HEK293 (cell line): Measurements from ENCODE around the gene KRT27.

Source experiments
- CTCF ChIA-PET: fragments of 350-600 bp; formaldehyde crosslinking; extraction: SDS; loops from one replicate; lab custom pipeline; 2021; ENCODE audit warnings: antibody characterized with exemption; lab: Yijun Ruan, JAX
- POLR2A ChIA-PET: fragments of 300-600 bp; formaldehyde crosslinking; extraction: SDS; loops from one replicate; lab custom pipeline; 2020; ENCODE audit warnings: antibody characterized with exemption, inconsistent platforms; lab: Yijun Ruan, JAX
- H3K27ac ChIP-seq: fragments of 200-500 bp; sonication (Bioruptor generic); 2 replicates; pipeline ENCODE4 v1.5.1; 2014; ENCODE audit warnings: low read depth, low read length, control low read depth, inconsistent platforms; ENCODE audit errors: extremely low read depth
- H3K36me3 ChIP-seq, 2 experiments: fragments of 200-500 bp in 1 of 2; sonication (Bioruptor generic) in 1 of 2; 1 replicate in 1 of 2; 2 replicates in 1 of 2; pipeline ENCODE4 v1.5.1; 2014 to 2017; ENCODE audit warnings: inconsistent platforms in 2 of 2, low read length in 2 of 2; ENCODE audit not compliant: control insufficient read depth in 2 of 2, insufficient read depth in 1 of 2
- H3K4me1 ChIP-seq: fragments of 200-500 bp; sonication (Bioruptor generic); 2 replicates; pipeline ENCODE4 v1.5.1; 2014; ENCODE audit warnings: mild to moderate bottlenecking, low read length, inconsistent platforms; ENCODE audit not compliant: control insufficient read depth, insufficient read depth
- H3K4me3 ChIP-seq: 2 replicates; pipeline ENCODE4 v1.5.1; 2011; ENCODE audit warnings: low read depth, mild to moderate bottlenecking, control low read depth, low read length, moderate library complexity
- H3K9me3 ChIP-seq: fragments of 200-500 bp; sonication (Bioruptor generic); 2 replicates; pipeline ENCODE4 v1.5.1; 2014; ENCODE audit warnings: low read depth, low read length, inconsistent platforms; ENCODE audit not compliant: control insufficient read depth, insufficient read depth
- BCL11A ChIP-seq: fragments of 450-650 bp; formaldehyde crosslinking; IDR thresholded peaks from 2 replicates; pipeline ENCODE4 v1.5.1; 2016; ENCODE audit warnings: low read depth, missing biosample characterization, missing genetic modification characterization
- BCL11B ChIP-seq: fragments of 450-650 bp; formaldehyde crosslinking; IDR thresholded peaks from 2 replicates; pipeline ENCODE4 v1.5.1; 2016; ENCODE audit warnings: low read depth, missing biosample characterization, missing genetic modification characterization
- GLI2 ChIP-seq: fragments of 450-650 bp; formaldehyde crosslinking; IDR thresholded peaks from 2 replicates; pipeline ENCODE4; 2017; ENCODE audit warnings: missing biosample characterization, missing genetic modification characterization, low read depth, borderline replicate concordance
- SP3 ChIP-seq: fragments of 450-650 bp; formaldehyde crosslinking; IDR thresholded peaks from 2 replicates; pipeline ENCODE4 v1.5.1; 2016; ENCODE audit warnings: missing biosample characterization, missing genetic modification characterization
- YY2 ChIP-seq: fragments of 450-650 bp; formaldehyde crosslinking; IDR thresholded peaks from 2 replicates; pipeline ENCODE4 v1.5.1; 2016; ENCODE audit warnings: missing biosample characterization, missing genetic modification characterization
- ZBTB17 ChIP-seq: fragments of 450-650 bp; formaldehyde crosslinking; IDR thresholded peaks from 2 replicates; pipeline ENCODE4 v1.5.1; 2016; ENCODE audit warnings: missing biosample characterization, missing genetic modification characterization
- ZBTB21 ChIP-seq: fragments of 450-650 bp; formaldehyde crosslinking; IDR thresholded peaks from 2 replicates; pipeline ENCODE4 v1.5.1; 2017; ENCODE audit warnings: missing biosample characterization, missing genetic modification characterization
- ZNF121 ChIP-seq: fragments of 450-650 bp; formaldehyde crosslinking; IDR thresholded peaks from 2 replicates; pipeline ENCODE4 v1.5.1; 2016; ENCODE audit warnings: missing biosample characterization, missing genetic modification characterization
- ZNF140 ChIP-seq: fragments of 450-650 bp; formaldehyde crosslinking; IDR thresholded peaks from 2 replicates; pipeline ENCODE4 v1.5.1; 2016; ENCODE audit warnings: missing biosample characterization, missing genetic modification characterization
- ZNF16 ChIP-seq: fragments of 450-650 bp; formaldehyde crosslinking; IDR thresholded peaks from 2 replicates; pipeline ENCODE4 v1.5.1; 2016; ENCODE audit warnings: low read depth, missing biosample characterization, missing genetic modification characterization
- ZNF214 ChIP-seq: fragments of 450-650 bp; formaldehyde crosslinking; IDR thresholded peaks from 2 replicates; pipeline ENCODE4 v1.5.1; 2017; ENCODE audit warnings: missing biosample characterization, mild to moderate bottlenecking, missing genetic modification characterization, borderline replicate concordance
- ZNF239 ChIP-seq: fragments of 450-650 bp; formaldehyde crosslinking; IDR thresholded peaks from 2 replicates; pipeline ENCODE4 v1.5.1; 2016; ENCODE audit warnings: missing biosample characterization, missing genetic modification characterization
- ZNF324 ChIP-seq: fragments of 450-650 bp; formaldehyde crosslinking; IDR thresholded peaks from 2 replicates; pipeline ENCODE4 v1.5.1; 2016; ENCODE audit warnings: missing biosample characterization, missing genetic modification characterization
- ZNF501 ChIP-seq: fragments of 450-650 bp; formaldehyde crosslinking; IDR thresholded peaks from 2 replicates; pipeline ENCODE4 v1.5.1; 2016; ENCODE audit warnings: missing biosample characterization, missing genetic modification characterization
- ZNF585B ChIP-seq: fragments of 450-650 bp; formaldehyde crosslinking; IDR thresholded peaks from 2 replicates; pipeline ENCODE4 v1.5.1; 2016; ENCODE audit warnings: missing biosample characterization, missing genetic modification characterization
- ZNF624 ChIP-seq: fragments of 450-650 bp; formaldehyde crosslinking; IDR thresholded peaks from 2 replicates; pipeline ENCODE4 v1.5.1; 2017; ENCODE audit warnings: missing biosample characterization, missing genetic modification characterization
- ZNF654 ChIP-seq: fragments of 450-650 bp; formaldehyde crosslinking; IDR thresholded peaks from 2 replicates; pipeline ENCODE4 v1.5.1; 2016; ENCODE audit warnings: low read depth, missing biosample characterization, missing genetic modification characterization
- ZNF660 ChIP-seq: fragments of 450-650 bp; IDR thresholded peaks from 2 replicates; pipeline ENCODE4 v1.5.1; 2018; ENCODE audit warnings: missing biosample characterization, mild to moderate bottlenecking, missing genetic modification characterization
- ZNF701 ChIP-seq: fragments of 450-650 bp; formaldehyde crosslinking; IDR thresholded peaks from 2 replicates; pipeline ENCODE4 v1.5.1; 2016; ENCODE audit warnings: missing biosample characterization, missing genetic modification characterization
- ZNF791 ChIP-seq: fragments of 450-650 bp; formaldehyde crosslinking; IDR thresholded peaks from 2 replicates; pipeline ENCODE4 v1.5.1; 2016; ENCODE audit warnings: missing biosample characterization, missing genetic modification characterization
- ZSCAN16 ChIP-seq: fragments of 450-650 bp; formaldehyde crosslinking; IDR thresholded peaks from 2 replicates; pipeline ENCODE4 v1.5.1; 2016; ENCODE audit warnings: missing biosample characterization, missing genetic modification characterization
- TF ChIP-seq, protein P1 (sequence below): fragments of 450-650 bp; formaldehyde crosslinking; IDR thresholded peaks from 2 replicates; pipeline ENCODE4 v1.5.1; 2016; ENCODE audit warnings: missing biosample characterization, missing genetic modification characterization, borderline replicate concordance
- TF ChIP-seq, protein P2 (sequence below): fragments of 450-650 bp; formaldehyde crosslinking; IDR thresholded peaks from 2 replicates; pipeline ENCODE4 v1.5.1; 2016; ENCODE audit warnings: missing biosample characterization, missing genetic modification characterization
- TF ChIP-seq, protein P3 (sequence below): fragments of 450-650 bp; formaldehyde crosslinking; IDR thresholded peaks from 2 replicates; pipeline ENCODE4 v1.5.1; 2016; ENCODE audit warnings: missing biosample characterization, missing genetic modification characterization, low read depth
- TF ChIP-seq, protein P4 (sequence below): sonication (generic); formaldehyde crosslinking; IDR thresholded peaks from 2 replicates; pipeline ENCODE4 v1.8.1; 2022; ENCODE audit warnings: mild to moderate bottlenecking, moderate library complexity, missing genetic modification reagents
- TF ChIP-seq, protein P5 (sequence below): fragments of 450-650 bp; formaldehyde crosslinking; IDR thresholded peaks from 2 replicates; pipeline ENCODE4 v1.5.1; 2016; ENCODE audit warnings: missing biosample characterization, missing genetic modification characterization
- TF ChIP-seq, protein P6 (sequence below): fragments of 450-650 bp; formaldehyde crosslinking; IDR thresholded peaks from 2 replicates; pipeline ENCODE4 v1.5.1; 2016; ENCODE audit warnings: missing biosample characterization, missing genetic modification characterization
- TF ChIP-seq, protein P7 (sequence below): fragments of 450-650 bp; formaldehyde crosslinking; IDR thresholded peaks from 2 replicates; pipeline ENCODE4 v1.5.1; 2016; ENCODE audit warnings: missing biosample characterization, missing genetic modification characterization

KRT27 gene

DNA sequence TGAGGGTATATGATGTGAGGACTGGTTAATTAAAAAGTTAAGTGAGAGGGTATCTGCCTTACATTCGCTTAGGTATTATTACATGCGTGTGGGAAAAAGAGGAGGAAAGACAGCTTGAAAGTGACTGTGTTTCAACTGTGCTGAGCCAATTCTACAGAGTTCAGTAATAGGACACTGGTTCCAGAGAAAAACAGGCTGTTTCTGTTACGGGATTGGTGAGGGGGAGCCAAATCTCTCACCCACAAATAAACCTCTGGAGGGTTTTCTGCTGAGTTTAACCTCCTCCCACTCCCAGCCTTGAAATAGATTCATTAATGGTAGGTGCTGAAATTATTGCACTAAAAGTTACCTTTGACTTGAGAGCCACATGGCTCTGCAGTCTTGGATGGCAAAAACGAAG lies 6.4 kb downstream of the KRT27 start:
- CTCF ChIA-PET, result interaction anchor here (0.5 to 0.6 kb wide), 2 partner anchors 17 to 531 kb away, joined by 4 to 5 read pairs; no protein-coding TSS in a partner anchor
- Histone ChIP-seq H3K27ac (no peak overlapping the region), H3K4me3 (no peak overlapping the region), H3K4me1 (no peaks in the 10 kb centered on the region), H3K9me3 (no peaks in the 10 kb centered on the region), H3K36me3 (no peaks in the 10 kb centered on the region)
- TF ChIP-seq, protein P1, sequence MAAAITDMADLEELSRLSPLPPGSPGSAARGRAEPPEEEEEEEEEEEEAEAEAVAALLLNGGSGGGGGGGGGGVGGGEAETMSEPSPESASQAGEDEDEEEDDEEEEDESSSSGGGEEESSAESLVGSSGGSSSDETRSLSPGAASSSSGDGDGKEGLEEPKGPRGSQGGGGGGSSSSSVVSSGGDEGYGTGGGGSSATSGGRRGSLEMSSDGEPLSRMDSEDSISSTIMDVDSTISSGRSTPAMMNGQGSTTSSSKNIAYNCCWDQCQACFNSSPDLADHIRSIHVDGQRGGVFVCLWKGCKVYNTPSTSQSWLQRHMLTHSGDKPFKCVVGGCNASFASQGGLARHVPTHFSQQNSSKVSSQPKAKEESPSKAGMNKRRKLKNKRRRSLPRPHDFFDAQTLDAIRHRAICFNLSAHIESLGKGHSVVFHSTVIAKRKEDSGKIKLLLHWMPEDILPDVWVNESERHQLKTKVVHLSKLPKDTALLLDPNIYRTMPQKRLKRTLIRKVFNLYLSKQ (tag by site-specific recombination), result no peak
- TF ChIP-seq ZNF121 (tag by site-specific recombination) (no peak), ZNF624 (tag by site-specific recombination) (no peak), ZNF140 (tag by site-specific recombination) (no peak), ZBTB17 (tag by site-specific recombination) (no peak), ZNF660 (no peak), ZNF324 (no peak), ZNF585B (tag by site-specific recombination) (no peak), GLI2 (no peak)
- TF ChIP-seq, protein P2, sequence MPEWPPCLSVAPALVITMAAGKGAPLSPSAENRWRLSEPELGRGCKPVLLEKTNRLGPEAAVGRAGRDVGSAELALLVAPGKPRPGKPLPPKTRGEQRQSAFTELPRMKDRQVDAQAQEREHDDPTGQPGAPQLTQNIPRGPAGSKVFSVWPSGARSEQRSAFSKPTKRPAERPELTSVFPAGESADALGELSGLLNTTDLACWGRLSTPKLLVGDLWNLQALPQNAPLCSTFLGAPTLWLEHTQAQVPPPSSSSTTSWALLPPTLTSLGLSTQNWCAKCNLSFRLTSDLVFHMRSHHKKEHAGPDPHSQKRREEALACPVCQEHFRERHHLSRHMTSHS, result no peak
- POLR2A ChIA-PET, result no interaction called here

DNA sequence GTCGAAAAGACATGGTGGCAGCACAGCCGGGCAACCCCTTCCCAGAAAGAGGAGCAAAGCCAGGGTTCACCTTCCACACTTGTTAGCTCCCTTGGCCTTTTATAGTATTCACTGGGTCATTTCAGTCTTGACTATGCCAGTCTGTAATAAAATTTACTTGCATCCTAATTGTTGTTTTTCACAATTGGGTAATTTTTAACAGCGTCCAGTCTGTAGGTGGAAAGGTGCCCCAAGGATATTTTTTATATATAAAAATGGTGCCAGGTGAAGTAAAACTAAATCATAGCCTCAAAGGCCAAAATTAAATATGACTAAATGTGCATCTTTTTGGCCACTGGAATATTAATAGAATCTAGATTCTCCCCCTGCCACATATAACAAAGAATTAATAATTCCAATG lies 10.2 kb downstream of the KRT27 start, which contains the start of gene KRT26:
Gene KRT26 (minus strand): TSS at position 101 of the 400 bp plus-strand sequence. CDS start 88 bp downstream, at position 13.
- POLR2A ChIA-PET, result no interaction called here
- CTCF ChIA-PET, result no interaction called here
- TF ChIP-seq ZNF140 (tag by site-specific recombination) (no peak), ZNF791 (tag by site-specific recombination) (no peak), ZNF214 (tag by site-specific recombination) (no peak), ZNF16 (no peak), ZNF654 (tag by site-specific recombination) (no peak), BCL11A (tag by site-specific recombination) (no peak), ZNF701 (tag by site-specific recombination) (no peak), ZNF501 (tag by site-specific recombination) (no peak), ZNF239 (tag by site-specific recombination) (no peak), YY2 (tag by site-specific recombination) (no peak), BCL11B (tag by site-specific recombination) (no peak), ZBTB21 (tag by site-specific recombination) (no peak), SP3 (tag by site-specific recombination) (no peak), ZSCAN16 (no peak)
- TF ChIP-seq, protein P3, sequence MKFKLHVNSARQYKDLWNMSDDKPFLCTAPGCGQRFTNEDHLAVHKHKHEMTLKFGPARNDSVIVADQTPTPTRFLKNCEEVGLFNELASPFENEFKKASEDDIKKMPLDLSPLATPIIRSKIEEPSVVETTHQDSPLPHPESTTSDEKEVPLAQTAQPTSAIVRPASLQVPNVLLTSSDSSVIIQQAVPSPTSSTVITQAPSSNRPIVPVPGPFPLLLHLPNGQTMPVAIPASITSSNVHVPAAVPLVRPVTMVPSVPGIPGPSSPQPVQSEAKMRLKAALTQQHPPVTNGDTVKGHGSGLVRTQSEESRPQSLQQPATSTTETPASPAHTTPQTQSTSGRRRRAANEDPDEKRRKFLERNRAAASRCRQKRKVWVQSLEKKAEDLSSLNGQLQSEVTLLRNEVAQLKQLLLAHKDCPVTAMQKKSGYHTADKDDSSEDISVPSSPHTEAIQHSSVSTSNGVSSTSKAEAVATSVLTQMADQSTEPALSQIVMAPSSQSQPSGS, result no peak
- TF ChIP-seq, protein P4, sequence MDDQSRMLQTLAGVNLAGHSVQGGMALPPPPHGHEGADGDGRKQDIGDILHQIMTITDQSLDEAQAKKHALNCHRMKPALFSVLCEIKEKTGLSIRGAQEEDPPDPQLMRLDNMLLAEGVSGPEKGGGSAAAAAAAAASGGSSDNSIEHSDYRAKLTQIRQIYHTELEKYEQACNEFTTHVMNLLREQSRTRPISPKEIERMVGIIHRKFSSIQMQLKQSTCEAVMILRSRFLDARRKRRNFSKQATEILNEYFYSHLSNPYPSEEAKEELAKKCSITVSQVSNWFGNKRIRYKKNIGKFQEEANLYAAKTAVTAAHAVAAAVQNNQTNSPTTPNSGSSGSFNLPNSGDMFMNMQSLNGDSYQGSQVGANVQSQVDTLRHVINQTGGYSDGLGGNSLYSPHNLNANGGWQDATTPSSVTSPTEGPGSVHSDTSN (CRISPR knock-in tag), result no peak
- TF ChIP-seq, protein P5, sequence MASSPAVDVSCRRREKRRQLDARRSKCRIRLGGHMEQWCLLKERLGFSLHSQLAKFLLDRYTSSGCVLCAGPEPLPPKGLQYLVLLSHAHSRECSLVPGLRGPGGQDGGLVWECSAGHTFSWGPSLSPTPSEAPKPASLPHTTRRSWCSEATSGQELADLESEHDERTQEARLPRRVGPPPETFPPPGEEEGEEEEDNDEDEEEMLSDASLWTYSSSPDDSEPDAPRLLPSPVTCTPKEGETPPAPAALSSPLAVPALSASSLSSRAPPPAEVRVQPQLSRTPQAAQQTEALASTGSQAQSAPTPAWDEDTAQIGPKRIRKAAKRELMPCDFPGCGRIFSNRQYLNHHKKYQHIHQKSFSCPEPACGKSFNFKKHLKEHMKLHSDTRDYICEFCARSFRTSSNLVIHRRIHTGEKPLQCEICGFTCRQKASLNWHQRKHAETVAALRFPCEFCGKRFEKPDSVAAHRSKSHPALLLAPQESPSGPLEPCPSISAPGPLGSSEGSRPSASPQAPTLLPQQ, result no peak
- TF ChIP-seq, protein P6, sequence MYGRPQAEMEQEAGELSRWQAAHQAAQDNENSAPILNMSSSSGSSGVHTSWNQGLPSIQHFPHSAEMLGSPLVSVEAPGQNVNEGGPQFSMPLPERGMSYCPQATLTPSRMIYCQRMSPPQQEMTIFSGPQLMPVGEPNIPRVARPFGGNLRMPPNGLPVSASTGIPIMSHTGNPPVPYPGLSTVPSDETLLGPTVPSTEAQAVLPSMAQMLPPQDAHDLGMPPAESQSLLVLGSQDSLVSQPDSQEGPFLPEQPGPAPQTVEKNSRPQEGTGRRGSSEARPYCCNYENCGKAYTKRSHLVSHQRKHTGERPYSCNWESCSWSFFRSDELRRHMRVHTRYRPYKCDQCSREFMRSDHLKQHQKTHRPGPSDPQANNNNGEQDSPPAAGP (tag by site-specific recombination), result no peak
- TF ChIP-seq, protein P7, sequence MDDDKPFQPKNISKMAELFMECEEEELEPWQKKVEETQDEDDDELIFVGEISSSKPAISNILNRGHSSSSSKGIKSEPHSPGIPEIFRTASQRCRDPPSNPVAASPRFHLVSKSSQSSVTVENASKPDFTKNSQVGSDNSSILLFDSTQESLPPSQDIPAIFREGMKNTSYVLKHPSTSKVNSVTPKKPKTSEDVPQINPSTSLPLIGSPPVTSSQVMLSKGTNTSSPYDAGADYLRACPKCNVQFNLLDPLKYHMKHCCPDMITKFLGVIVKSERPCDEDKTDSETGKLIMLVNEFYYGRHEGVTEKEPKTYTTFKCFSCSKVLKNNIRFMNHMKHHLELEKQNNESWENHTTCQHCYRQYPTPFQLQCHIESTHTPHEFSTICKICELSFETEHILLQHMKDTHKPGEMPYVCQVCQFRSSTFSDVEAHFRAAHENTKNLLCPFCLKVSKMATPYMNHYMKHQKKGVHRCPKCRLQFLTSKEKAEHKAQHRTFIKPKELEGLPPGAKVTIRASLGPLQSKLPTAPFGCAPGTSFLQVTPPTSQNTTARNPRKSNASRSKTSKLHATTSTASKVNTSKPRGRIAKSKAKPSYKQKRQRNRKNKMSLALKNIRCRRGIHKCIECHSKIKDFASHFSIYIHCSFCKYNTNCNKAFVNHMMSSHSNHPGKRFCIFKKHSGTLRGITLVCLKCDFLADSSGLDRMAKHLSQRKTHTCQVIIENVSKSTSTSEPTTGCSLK (tag by site-specific recombination), result no peak
- Histone ChIP-seq H3K4me1 (no peaks in the 10 kb centered on the region), H3K9me3 (no peaks in the 10 kb centered on the region), H3K4me3 (no peak within 1 kb of the TSS), H3K27ac (no peak within 1 kb of the TSS), H3K36me3 (no peaks in the 10 kb centered on the region)
